ENCODE data around the gene MTX1. TPM values are rescaled to one million over a fixed set of nuclear protein-coding genes. Genes with fewer than 3 reads are reported as not detected.
"Not testable (repeated sequence)": the region's sequence is repeated elsewhere in the genome, so short reads cannot be mapped to it uniquely, and the experiment has no call there.

MTX1 gene, protein sequence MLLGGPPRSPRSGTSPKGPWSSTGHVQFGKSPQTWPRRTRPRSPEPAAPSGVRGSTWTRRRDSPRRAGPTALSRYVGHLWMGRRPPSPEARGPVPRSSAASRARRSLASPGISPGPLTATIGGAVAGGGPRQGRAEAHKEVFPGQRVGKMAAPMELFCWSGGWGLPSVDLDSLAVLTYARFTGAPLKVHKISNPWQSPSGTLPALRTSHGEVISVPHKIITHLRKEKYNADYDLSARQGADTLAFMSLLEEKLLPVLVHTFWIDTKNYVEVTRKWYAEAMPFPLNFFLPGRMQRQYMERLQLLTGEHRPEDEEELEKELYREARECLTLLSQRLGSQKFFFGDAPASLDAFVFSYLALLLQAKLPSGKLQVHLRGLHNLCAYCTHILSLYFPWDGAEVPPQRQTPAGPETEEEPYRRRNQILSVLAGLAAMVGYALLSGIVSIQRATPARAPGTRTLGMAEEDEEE
- total RNA-seq (2022) (58.9 and 60.0 TPM in 2 replicates), Bru-seq, nascent RNA (percentile 64 among the genes with signal in this experiment), BruChase-seq, experiment 1, labeled RNA remaining after a 6-hour chase (percentile 72 among the genes with signal in this experiment), BruChase-seq, experiment 2, labeled RNA remaining after a 2-hour chase (percentile 66 among the genes with signal in this experiment)
- long read RNA-seq, transcript MTX1-201 (7 exons, 1,441 nt), result minor isoform, 11 of 161 reads
- long read RNA-seq, transcript MTX1-202 (8 exons, 1,632 nt), result major isoform, 136 of 161 reads
- long read RNA-seq, partial matches to known transcripts, result 4 of 161 reads
- long read RNA-seq, other reads (novel, unspliced or antisense), result 7 of 161 reads

DNA sequence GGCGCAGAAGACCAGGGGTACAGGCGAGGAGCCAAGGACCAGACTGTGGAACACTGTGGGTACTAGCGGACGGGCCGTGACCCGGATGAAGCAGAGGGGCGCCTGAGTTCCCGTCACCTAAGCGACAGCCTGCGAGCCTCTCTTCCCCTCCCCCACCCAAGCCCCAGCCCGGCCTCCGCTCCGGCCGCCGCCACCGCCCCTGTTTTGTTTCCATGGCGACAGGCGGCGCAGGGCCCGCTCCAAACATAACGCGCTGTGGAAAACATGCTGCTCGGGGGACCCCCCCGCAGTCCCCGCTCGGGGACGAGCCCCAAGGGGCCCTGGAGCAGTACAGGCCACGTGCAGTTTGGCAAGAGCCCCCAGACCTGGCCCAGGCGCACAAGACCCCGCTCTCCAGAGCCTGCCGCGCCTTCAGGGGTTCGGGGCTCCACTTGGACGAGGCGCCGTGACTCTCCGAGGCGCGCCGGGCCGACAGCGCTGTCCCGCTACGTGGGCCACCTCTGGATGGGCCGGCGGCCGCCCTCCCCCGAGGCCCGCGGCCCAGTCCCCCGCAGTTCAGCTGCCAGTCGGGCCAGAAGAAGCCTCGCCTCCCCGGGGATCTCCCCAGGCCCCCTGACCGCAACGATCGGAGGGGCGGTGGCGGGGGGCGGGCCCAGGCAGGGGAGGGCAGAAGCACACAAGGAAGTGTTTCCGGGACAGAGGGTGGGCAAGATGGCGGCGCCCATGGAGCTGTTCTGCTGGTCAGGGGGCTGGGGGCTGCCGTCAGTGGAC lies at the start of gene MTX1:
Gene MTX1, plus strand, starts transcription at position 155 of the 771 bp plus-strand sequence. Its CDS starts 110 bp downstream, at position 265.
- peaks cover 30% of the 10 kb centered on the region for H3K4me1 Mint-ChIP-seq (ENCODE audit: low read depth, unreplicated experiment)
- CTCF ChIA-PET, result interaction anchor here (0.7 to 2.0 kb wide), 7 partner anchors 15 to 42 kb away, joined by 3 to 10 read pairs (median 4); partner anchors contain the start of gene KRTCAP2
- intact Hi-C loops (cut with micrococcal nuclease; ENCODE audit: unreplicated experiment), result no loop called here
- no peaks in the 10 kb centered on the region for H3K27me3 Mint-ChIP-seq (ENCODE audit: unreplicated experiment)
- DNase-seq, result peak; percentile 87
- H3K27ac Mint-ChIP-seq (ENCODE audit: unreplicated experiment), result peak within 1 kb of the TSS; percentile 92
- no TSS peak for BruUV-seq (replicated peaks)
- H3K36me3 Mint-ChIP-seq (ENCODE audit: insufficient read depth, unreplicated experiment), result peaks cover 25% of the 10 kb centered on the region
- TF ChIP-seq, protein P1, sequence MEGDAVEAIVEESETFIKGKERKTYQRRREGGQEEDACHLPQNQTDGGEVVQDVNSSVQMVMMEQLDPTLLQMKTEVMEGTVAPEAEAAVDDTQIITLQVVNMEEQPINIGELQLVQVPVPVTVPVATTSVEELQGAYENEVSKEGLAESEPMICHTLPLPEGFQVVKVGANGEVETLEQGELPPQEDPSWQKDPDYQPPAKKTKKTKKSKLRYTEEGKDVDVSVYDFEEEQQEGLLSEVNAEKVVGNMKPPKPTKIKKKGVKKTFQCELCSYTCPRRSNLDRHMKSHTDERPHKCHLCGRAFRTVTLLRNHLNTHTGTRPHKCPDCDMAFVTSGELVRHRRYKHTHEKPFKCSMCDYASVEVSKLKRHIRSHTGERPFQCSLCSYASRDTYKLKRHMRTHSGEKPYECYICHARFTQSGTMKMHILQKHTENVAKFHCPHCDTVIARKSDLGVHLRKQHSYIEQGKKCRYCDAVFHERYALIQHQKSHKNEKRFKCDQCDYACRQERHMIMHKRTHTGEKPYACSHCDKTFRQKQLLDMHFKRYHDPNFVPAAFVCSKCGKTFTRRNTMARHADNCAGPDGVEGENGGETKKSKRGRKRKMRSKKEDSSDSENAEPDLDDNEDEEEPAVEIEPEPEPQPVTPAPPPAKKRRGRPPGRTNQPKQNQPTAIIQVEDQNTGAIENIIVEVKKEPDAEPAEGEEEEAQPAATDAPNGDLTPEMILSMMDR (IDR thresholded peaks at IDR 0.05; ENCODE audit: unreplicated experiment), result no peak
- no peaks in the 10 kb centered on the region for H3K9me3 Mint-ChIP-seq (ENCODE audit: low read depth, unreplicated experiment)
- peak within 1 kb of the TSS; percentile 98 for H3K4me3 Mint-ChIP-seq (ENCODE audit: low read depth, unreplicated experiment)

DNA sequence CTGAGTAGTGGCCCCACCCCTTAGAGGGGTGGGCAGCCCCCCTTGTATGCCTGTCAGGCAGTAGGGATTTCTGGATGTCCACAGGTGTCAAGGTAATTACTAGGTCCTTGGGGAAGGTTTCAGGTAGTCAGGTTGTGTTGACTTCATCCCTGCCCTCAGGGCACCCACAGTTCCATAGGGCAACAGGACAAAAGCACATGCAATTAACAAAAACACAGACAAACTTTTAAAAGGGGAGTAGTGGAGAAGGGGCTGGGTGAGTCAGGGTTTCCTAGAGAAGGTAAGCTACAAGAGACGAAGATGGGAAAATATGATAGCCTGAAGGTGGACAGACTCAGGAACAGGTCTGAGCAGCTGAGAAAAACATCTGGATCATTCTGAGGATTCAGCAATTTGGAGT lies 49.5 kb upstream of the MTX1 start:
- H3K27me3 Mint-ChIP-seq (ENCODE audit: unreplicated experiment), result peaks cover 40% of the 10 kb centered on the region
- H3K4me1 Mint-ChIP-seq (ENCODE audit: low read depth, unreplicated experiment), result no peaks in the 10 kb centered on the region
- no peaks in the 10 kb centered on the region for H3K36me3 Mint-ChIP-seq (ENCODE audit: insufficient read depth, unreplicated experiment)
- H3K9me3 Mint-ChIP-seq (ENCODE audit: low read depth, unreplicated experiment), result no peaks in the 10 kb centered on the region
- TF ChIP-seq, protein P1 (IDR thresholded peaks at IDR 0.05; ENCODE audit: unreplicated experiment), result no peak
- CTCF ChIA-PET, result no interaction called here
- no peak overlapping the region for H3K4me3 Mint-ChIP-seq (ENCODE audit: low read depth, unreplicated experiment)
- H3K27ac Mint-ChIP-seq (ENCODE audit: unreplicated experiment), result no peak overlapping the region
- no TSS peak for BruUV-seq (replicated peaks)
- DNase-seq, result no peak
- intact Hi-C loops (cut with micrococcal nuclease; ENCODE audit: unreplicated experiment), result no loop called here

DNA sequence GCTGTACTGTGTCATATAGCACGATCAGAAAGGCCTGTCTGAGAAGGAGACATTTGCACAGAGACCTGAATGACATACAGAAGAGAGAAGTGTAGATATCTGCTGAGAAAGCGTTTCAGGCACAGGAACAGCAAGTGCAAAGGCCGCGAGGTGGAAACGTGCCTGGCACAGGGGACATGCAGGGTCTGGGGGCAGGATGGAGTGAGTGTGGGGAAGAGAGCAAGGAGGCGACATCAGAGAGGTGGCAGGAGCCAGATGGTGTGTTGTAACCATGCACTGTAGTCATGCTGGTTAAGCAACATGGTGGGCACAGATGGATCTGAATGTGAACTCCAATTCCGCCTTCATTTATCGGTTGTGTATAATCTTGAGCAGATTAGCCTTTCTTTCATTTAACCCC lies 48.4 kb upstream of the MTX1 start:
- CTCF ChIA-PET, result no interaction called here
- BruUV-seq (replicated peaks), result no TSS peak
- no peak for DNase-seq
- Mint-ChIP-seq H3K27ac (ENCODE audit: unreplicated experiment) (no peak overlapping the region), H3K36me3 (ENCODE audit: insufficient read depth, unreplicated experiment) (no peaks in the 10 kb centered on the region), H3K27me3 (ENCODE audit: unreplicated experiment) (peaks cover 33% of the 10 kb centered on the region), H3K9me3 (ENCODE audit: low read depth, unreplicated experiment) (no peaks in the 10 kb centered on the region), H3K4me3 (ENCODE audit: low read depth, unreplicated experiment) (no peak overlapping the region), H3K4me1 (ENCODE audit: low read depth, unreplicated experiment) (no peaks in the 10 kb centered on the region)
- TF ChIP-seq, protein P1 (IDR thresholded peaks at IDR 0.05; ENCODE audit: unreplicated experiment), result no peak
- intact Hi-C loops (cut with micrococcal nuclease; ENCODE audit: unreplicated experiment), result no loop called here

DNA sequence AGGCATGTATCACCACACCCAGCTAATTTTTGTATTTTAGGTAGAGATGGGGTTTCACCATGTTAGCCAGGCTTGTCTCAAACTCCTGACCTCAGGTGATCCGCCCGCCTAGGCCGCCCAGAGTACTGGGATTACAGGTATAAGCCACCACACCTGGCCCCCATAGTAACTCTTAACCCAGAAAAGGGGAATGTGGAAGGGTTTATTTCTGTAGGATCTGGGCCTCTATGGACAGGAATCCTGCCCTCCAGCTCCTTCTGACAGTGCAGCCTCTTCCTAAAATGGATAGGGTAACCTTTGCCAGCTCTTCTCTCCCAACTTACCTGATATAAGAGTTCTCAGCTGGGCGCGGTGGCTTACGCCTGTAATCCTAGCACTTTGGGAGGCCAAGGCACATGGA lies 45.9 kb upstream of the MTX1 start:
- H3K36me3 Mint-ChIP-seq (ENCODE audit: insufficient read depth, unreplicated experiment); H3K27ac Mint-ChIP-seq (ENCODE audit: unreplicated experiment); BruUV-seq (replicated peaks); DNase-seq; H3K4me1 Mint-ChIP-seq (ENCODE audit: low read depth, unreplicated experiment); intact Hi-C loops (cut with micrococcal nuclease; ENCODE audit: unreplicated experiment); H3K4me3 Mint-ChIP-seq (ENCODE audit: low read depth, unreplicated experiment); H3K9me3 Mint-ChIP-seq (ENCODE audit: low read depth, unreplicated experiment): not testable (repeated sequence)
- H3K27me3 Mint-ChIP-seq (ENCODE audit: unreplicated experiment), result peaks cover 19% of the 10 kb centered on the region
- CTCF ChIA-PET, result interaction anchor here (0.6 to 0.9 kb wide), 3 partner anchors 48 to 1707 kb away, joined by 3 read pairs; no protein-coding TSS in a partner anchor

DNA sequence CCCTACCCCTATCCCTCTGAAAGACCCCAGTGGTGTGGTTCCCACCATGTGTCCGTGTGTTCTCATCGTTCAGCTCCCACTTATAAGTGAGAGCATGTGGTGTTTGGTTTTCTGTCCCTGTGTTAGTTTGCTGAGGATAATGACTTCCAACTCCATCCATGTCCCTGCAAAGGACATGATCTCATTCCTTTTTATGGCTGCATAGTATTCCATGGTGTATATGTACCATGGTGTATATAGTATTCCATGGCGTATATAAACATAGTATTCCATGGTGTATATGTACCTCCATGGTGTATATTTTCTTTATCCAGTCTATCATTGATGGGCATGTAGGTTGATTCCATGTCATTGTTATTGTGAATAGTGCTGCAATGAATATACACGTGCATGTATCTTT lies 44.7 kb upstream of the MTX1 start:
- H3K27me3 Mint-ChIP-seq (ENCODE audit: unreplicated experiment), result peaks cover 19% of the 10 kb centered on the region
- H3K4me1 Mint-ChIP-seq (ENCODE audit: low read depth, unreplicated experiment); BruUV-seq (replicated peaks); H3K36me3 Mint-ChIP-seq (ENCODE audit: insufficient read depth, unreplicated experiment); CTCF ChIA-PET; H3K4me3 Mint-ChIP-seq (ENCODE audit: low read depth, unreplicated experiment); H3K9me3 Mint-ChIP-seq (ENCODE audit: low read depth, unreplicated experiment); DNase-seq; H3K27ac Mint-ChIP-seq (ENCODE audit: unreplicated experiment); intact Hi-C loops (cut with micrococcal nuclease; ENCODE audit: unreplicated experiment): not testable (repeated sequence)

DNA sequence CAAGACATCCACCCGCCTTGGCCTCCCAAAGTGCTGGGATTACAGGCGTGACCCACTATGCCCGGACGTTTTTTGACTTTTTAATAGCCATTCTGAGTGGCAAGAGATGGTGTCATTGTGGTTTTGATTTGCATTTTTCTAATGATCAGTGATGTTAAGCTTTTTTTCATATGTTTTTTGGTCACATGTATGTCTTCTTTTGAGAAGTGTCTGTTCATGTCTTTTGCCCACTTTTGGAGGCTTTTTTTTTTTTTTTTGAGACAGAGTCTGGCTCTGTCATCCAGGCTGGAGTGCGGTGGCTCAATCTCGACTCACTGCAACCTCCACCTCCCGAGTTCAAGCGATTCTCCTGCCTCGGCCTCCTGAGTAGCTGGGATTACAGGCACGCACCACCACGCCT lies 43.9 kb upstream of the MTX1 start:
- peaks cover 11% of the 10 kb centered on the region for H3K36me3 Mint-ChIP-seq (ENCODE audit: insufficient read depth, unreplicated experiment)

More for the DNA sequence above, 43.9 kb upstream of the MTX1 start:
- peaks cover 12% of the 10 kb centered on the region for H3K27me3 Mint-ChIP-seq (ENCODE audit: unreplicated experiment)
- not testable (repeated sequence) for H3K4me1 Mint-ChIP-seq (ENCODE audit: low read depth, unreplicated experiment); H3K27ac Mint-ChIP-seq (ENCODE audit: unreplicated experiment); H3K4me3 Mint-ChIP-seq (ENCODE audit: low read depth, unreplicated experiment); DNase-seq; H3K9me3 Mint-ChIP-seq (ENCODE audit: low read depth, unreplicated experiment); BruUV-seq (replicated peaks)
- intact Hi-C loops (cut with micrococcal nuclease; ENCODE audit: unreplicated experiment), result loop anchor here (5.0 kb wide), 1 partner anchor 37 kb away; the partner anchor contains the start of gene EFNA1
- CTCF ChIA-PET, result interaction anchor here (0.6 to 0.8 kb wide), 2 partner anchors 21 to 52 kb away, joined by 3 to 5 read pairs; no protein-coding TSS in a partner anchor

Data from Calu3 (cell line).